Stimulated activated CD8-positive, alpha-beta memory T cell treated with anti-CD3 and anti-CD28 coated beads, Interleukin-15, amount 100 ng/mL, for 24 hours (primary cell): ENCODE results near the gene PACSIN2.
"Not testable (repeated sequence)": the region's sequence is repeated elsewhere in the genome, so short reads cannot be mapped to it uniquely, and the experiment has no call there.

Experiments used
- DNase-seq: peaks from one replicate; pipeline ENCODE4 v3.0.0-alpha.2; 2020; ENCODE audit warnings: low read depth

The PACSIN2 gene

GRCh38 chr22:43014869-43015676 is at the start of gene PACSIN2:
PACSIN2 (minus strand) TSS chr22:43015149; CDS start chr22:42912080, 103,069 bp downstream.
- DNase-seq, result peak; percentile 92

DNA sequence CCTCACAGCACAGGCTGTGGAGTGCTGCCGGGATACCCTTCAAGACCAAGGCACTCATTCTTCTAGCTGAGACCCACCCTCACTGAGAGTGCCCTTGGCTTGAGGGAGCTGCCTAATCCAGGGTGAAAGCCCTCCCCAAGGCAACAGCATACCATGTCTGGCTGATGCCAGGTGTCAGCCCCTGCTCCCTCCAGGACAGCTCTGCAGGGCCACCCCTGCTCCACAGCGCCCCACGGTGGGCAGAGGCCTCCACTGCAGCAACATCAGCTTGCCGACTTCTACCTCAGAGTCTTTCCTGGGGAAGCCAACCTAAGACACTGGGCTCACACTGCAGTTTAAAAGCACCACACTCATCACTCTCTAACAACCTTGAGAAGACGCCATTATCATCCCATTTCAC is 45.2 kb upstream of the PACSIN2 start:
- peak; percentile 19 for DNase-seq

- no peak for DNase-seq
Observed at GRCh38 chr22:43057641-43058040, 42.7 kb upstream of the PACSIN2 start.

DNA sequence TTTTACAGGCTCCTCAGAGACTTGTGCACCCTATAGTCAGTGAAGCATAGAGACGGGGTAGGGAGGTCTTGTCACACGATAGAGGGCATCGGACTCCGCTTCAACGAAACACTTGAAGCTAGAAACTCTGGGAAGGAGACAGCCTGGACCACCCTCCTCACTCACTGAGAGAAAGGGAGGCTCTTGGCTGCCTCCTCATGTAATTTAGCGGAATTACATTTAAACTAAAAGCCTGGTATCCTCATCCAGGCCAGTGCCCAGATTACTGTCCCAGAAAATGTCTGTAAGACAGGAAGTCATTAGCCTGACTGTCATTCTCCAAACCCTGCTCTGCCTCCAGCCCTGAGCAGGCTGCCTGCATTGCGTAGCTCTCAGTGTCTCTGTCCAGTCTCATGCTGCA is 38.2 kb upstream of the PACSIN2 start:
- DNase-seq, result no peak

- no peak for DNase-seq
Observed at GRCh38 chr22:43050995-43051394, 36.0 kb upstream of the PACSIN2 start.

DNA sequence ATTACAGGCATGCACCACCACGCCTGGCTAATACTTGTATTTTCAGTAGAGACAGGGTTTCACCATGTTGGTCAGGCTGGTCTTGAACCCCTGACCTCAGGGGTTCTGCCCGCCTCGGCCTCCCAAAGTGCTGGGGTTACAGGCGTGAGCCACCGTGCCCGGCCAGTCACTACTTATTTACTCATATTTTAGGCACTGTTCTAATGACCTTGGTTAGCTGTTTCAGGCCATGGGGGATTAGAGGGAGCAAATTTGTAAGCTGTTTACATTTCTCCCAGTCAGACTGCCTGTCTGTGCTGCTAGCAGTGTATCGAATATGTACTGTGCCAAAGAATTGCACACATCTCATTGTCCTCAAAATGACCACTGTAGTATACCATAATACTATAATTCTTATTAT is 32.7 kb upstream of the PACSIN2 start:
- DNase-seq, result no peak

DNA sequence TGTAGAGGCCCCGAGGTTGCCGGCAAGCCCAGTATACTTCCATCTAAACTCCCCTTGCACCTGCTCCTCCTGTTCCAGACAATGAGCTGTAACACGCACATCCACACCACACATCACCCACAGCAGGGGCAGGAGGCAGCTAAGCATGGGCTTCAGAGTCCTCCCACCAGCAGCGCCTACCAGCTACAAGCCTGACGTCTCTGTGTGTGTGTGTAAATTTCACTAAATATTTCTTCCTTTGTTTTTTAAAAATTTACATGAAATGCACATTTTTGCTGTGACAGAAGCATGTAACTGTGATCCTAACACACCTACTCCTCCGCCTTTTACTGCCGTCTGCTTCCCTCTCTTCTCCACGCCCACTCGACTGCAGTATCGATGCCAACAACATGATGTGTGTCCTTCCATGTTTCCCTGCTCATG is 29.4 kb upstream of the PACSIN2 start:
- no peak for DNase-seq

GRCh38 chr22:43042101-43042780 is 27.3 kb upstream of the PACSIN2 start:
- no peak for DNase-seq

GRCh38 chr22:43039800-43040199 is 24.9 kb upstream of the PACSIN2 start:
- no peak for DNase-seq

- DNase-seq, result no peak
Observed at GRCh38 chr22:43038325-43038724, 23.4 kb upstream of the PACSIN2 start.

GRCh38 chr22:43036282-43036829 is 21.4 kb upstream of the PACSIN2 start:
- DNase-seq, result no peak

GRCh38 chr22:43035250-43035649 is 20.3 kb upstream of the PACSIN2 start:
- DNase-seq, result no peak

DNA sequence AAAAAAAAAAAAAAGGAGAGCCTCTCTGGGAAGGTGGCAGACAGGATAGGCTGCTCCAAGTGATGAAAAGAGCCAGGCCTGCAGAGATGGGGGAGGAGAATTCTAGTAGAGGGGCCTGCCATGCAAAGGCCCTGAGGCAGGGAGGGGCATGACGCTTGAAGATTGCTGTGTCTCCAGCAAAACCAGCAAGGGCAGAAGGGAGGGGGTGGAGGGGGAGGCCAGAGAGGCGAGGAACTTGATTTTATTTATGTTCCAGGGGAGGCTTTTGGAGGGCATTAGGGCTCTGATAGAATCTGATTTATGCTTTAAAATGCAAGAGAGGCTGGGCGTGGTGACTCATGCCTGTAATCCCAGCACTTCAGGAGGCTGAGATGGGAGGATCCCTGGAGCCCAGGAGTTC is 16.7 kb upstream of the PACSIN2 start:
- no peak for DNase-seq

GRCh38 chr22:43018615-43019014 is 3.7 kb upstream of the PACSIN2 start:
- no peak for DNase-seq

DNA sequence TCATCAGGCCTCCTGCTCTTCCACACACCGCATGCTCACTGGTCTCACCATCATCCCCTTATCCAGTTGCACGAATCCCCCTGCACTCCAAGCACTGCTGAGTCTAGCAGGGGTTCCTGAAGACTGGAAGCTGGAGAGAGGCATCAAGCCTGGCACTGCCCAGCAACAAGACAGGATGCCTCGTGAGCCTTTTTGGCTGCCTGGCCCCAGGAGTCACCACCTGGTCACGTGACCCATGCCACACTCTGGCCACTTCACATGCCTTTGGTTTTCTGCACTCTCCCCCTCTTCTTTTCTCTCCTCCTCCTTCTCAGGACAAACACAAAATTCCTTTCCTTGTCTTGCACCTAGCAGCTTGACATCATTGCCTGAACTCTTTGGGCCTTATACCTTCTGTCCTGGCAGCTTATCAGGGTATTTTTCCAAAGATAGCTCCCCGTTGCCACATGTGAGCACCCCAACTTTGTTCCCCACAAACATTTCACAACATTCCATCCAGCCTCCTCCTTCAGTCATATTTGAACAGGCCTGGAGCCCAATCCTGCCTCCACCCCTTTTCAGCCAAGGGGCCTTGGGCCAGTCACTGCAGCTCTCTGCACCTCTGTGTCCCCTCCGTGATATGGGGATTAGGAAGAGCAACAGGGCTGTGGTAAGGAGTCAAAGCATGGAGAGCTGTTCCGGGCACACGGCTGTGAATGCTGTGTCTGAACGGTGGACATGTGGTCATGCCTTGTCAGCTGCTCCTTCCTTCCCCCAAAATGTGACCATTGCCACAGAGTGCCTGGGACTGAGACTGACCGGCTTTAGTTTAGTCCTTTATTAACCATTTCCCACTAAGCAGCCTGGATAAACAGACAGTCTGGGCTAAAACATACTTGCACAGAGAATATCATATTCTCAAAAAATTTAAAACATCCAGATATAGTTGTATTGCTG is 2.8 kb upstream of the PACSIN2 start:
- DNase-seq, result no peak

GRCh38 chr22:43016150-43016549 is 1.2 kb upstream of the PACSIN2 start:
- not testable (repeated sequence) for DNase-seq

DNA sequence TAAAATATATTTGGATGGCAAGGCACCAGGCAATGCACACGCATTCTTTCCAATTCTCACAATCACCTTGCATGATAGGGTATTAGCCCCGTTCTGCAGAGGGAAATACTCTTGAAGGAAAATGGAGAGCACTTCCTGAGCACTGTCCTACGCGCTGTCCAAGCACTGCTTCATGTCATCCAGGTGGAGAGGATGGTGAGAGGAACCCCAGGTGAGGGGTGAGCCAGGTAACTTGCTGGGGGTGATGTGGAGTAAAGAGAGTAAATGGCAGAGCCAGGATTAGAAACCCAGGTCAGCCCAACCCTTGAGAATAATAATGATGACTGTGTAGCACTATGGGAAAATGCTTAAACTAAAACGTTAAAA is 711 bp upstream of the PACSIN2 start:
- DNase-seq, result no peak

GRCh38 chr22:43014316-43014868 is 557 bp downstream of the PACSIN2 start:
- DNase-seq, result peak; percentile 2

DNA sequence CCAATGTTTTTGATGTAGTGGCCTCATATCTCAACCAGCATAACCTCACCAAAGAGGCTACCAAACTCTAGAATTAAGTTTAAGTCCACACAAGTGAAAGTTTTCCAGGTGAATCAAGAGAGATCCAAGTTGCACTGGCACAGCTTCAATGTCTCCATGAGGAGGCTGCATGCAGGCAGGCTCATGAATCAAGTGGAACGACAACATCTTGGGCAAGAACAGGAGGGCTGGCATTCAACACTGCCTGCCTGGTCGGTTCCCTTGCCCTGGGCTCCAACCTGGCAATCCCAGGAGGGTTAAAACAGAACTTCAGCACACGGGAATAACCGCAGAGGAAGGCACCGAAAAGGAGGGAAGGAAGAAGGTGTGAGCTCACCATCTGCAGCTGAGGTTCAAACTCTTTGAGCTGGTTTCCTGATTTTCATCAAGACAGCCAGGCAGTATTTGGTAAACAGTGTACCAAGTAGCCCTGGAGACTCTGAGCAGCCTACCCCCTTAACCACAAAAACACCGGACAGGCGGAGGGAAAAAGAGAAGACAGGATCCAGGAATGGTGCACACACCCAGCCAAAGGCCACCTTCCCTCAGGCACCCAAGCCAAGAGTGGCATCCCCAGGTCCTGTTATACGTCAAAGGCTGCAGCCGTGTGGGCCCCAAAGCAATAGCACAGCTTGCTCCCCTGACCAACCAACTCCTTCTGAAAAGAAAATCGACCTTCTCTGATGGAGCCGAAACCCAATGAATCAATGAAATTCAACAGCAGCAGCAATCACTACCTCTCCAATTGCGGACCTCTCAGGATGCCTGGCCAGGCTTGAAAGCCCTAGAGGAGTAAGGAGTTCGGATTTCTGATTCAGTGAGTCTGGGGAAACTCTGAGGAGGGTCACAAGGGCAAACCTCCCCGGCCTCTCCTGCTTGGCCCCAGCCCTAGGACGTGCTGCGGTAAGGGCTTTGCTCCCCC is 1.3 kb downstream of the PACSIN2 start:
- DNase-seq, result no peak

DNA sequence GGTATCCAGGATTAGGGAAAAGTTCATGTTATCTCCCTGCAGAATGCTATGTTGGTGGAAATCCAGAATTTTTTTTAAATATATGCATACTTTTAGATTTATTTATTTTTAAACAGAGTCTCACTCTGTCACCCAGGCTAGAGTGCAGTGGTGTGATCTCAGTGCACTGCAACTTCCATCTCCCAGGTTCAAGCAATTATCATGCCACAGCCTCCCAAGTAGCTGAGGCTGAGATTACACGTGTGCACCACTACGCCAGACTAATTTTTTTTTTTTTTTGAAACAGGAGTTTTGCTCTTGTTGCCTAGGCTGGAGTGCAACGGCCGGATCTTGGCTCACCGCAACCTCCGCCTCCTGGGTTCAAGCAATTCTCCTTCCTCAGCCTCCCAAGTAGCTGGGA is 2.6 kb downstream of the PACSIN2 start:
- no peak for DNase-seq

- no peak for DNase-seq
Observed at GRCh38 chr22:43011079-43011478, 3.9 kb downstream of the PACSIN2 start.
